Cerebellar cortex (tissue), 1 donor: ENCODE results near the gene GRIK3.

Experiments used
- DNase-seq: peaks from one replicate; pipeline ENCODE4 v3.0.0-alpha.2; 2015; ENCODE audit warnings: low spot score

GRIK3 gene

DNA sequence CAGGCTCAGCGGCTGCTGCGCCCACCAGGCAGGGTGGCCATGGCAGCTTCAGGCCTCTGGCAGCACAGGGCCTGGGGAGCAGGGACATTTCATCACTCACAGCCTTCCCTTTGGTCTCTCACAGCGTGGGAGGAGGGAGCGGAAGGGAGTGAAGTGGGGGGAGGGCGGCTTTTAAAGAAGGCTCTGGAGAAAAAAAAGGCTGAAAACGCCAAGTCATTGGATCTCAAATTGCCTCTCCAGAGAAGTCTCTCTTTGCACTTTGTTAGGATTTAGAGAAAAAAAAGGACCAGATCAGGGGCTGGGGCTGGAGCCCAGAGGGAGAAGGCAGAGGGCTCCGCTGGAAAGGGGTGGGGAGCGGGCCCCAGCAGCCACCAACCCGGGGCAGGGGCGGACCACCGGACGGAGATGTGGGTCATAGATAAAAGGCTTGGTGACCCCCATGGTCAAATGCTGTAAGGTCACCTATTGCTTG is 209.9 kb downstream of the GRIK3 start:
- peak; percentile 2 for DNase-seq

- DNase-seq: no peak
These were observed 211.7 kb downstream of the GRIK3 start for GRCh38 chr1:36822648-36823047.

- no peak for DNase-seq
These were observed 212.9 kb downstream of the GRIK3 start for GRCh38 chr1:36821386-36821785.

- no peak for DNase-seq
These were observed 215.5 kb downstream of the GRIK3 start for GRCh38 chr1:36818771-36819170.

GRCh38 chr1:36816348-36816747 is 218.0 kb downstream of the GRIK3 start:
- DNase-seq: no peak

DNA sequence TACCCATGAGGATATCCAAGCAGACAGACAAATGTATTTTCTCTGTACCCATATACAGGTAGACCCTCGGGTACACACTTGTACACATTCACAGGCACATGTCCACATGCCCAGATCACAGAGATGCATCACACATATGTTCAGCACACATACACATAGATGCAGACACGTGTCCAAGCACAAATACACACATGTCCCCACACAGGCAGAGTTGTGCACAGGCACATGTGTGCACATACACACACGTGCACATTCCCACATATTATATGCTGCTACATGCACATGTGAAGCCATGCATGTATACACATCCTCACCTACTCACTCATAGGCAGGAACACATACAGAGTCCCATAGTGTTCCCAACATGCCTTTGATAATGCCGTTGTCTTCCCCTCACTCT is 219.5 kb downstream of the GRIK3 start:
- no peak for DNase-seq

GRCh38 chr1:36814083-36814482 is 220.2 kb downstream of the GRIK3 start:
- DNase-seq: no peak

DNA sequence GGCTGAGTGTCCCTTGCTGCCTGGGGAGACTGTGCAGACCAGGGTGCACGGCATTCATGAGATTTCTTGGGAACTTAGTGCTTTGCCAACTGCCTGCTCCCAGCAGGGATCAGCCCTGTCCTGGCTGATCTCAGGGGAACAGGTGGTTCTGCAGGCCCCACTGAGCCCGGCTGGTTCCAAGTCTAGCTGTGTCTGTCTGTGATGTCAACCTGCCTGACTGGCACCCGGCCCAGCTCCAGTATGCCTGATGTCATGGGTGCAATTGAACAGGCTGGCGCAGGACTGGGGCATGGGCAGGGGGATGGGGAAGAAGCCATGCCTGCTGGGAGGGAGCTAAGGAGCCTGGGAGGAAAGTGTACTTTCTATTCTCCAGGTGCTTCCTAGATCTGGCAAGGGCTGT is 227.1 kb downstream of the GRIK3 start:
- peak; percentile 82 for DNase-seq

DNA sequence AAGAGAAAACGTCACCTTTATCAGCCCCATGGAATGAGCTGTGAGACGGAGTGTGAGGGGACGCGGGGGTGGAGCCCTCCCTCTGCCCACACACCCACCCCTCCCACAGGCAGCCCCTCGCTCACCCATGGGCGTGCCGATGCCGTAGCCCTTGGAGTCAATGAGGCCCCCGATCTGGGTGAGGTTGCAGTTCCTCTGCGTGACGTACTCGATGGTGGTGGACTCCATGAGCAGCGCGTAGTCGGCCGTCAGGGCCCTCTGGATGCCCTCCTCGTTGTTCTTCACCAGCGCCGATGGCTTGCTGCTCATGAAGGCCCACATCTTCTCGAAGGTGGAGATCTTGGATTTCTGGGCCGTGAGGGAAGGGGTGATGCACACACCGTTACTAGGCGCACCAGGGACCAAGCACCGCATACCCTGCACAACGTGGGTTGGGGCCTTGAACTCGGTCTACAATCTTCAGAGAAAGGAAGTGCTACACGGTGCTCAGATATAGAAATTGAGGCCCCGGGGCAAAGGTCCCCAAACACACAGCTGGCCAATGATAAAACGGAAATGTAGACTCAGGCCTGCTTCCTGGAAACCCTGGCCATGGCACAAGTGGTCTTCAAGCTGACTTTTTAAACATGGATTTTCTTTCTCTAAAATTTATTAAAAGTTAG is 228.2 kb downstream of the GRIK3 start:
- DNase-seq: no peak

- DNase-seq: no peak
These were observed 229.5 kb downstream of the GRIK3 start for GRCh38 chr1:36804669-36805314.

GRCh38 chr1:36803868-36804570 is 230.3 kb downstream of the GRIK3 start:
- no peak for DNase-seq

GRCh38 chr1:36802018-36802417 is 232.3 kb downstream of the GRIK3 start:
- DNase-seq: no peak

GRCh38 chr1:36797761-36798160 is 236.6 kb downstream of the GRIK3 start:
- no peak for DNase-seq

- no peak for DNase-seq
These were observed 237.6 kb downstream of the GRIK3 start for GRCh38 chr1:36796733-36797132.

GRCh38 chr1:36796106-36796590 is 238.2 kb downstream of the GRIK3 start:
- DNase-seq: peak; percentile 58

- DNase-seq: no peak
These were observed 239.9 kb downstream of the GRIK3 start for GRCh38 chr1:36794460-36794859.

DNA sequence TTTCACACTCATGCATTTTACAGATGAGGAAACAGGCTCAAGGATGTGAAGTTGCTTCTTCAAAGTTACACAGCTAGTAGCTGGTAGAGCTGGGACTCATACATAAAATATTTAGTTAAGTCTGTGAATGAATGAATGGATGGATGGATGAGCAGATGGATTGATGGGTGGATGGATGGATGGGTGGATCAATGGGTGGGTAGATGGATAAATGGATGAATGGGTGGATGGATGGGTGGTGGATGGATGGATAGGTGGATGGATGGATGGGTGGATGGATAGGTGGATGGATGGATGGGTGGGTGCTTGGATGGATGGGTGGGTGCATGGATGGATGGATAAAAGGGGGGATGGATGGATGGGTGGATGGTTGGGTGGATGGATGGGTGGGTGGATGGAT is 240.9 kb downstream of the GRIK3 start:
- DNase-seq: no peak

DNA sequence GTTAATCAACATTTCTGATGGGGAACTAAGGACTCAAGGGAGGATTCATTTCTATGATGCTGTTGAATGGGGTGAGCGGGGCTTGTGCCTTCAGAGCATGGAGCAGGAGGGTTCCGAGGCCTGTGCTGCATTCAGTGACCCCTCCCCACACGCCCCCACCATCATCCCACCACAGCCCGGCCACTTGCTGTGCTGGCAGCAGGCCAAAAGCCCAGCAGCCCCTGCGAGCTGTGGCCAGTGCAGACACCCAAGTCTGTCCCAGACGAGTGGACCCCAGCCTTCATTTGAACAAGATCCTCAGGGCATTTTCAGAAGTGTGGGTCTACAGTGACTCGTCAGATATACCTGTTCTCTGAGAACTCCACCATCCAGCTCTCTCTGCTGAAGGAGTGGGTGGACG is 242.0 kb downstream of the GRIK3 start:
- DNase-seq: no peak

GRCh38 chr1:36790191-36790590 is 244.1 kb downstream of the GRIK3 start:
- peak; percentile 26 for DNase-seq

- no peak for DNase-seq
These were observed 244.8 kb downstream of the GRIK3 start for GRCh38 chr1:36789535-36789934.

- DNase-seq: no peak
These were observed 246.9 kb downstream of the GRIK3 start for GRCh38 chr1:36787312-36787913.

GRCh38 chr1:36786425-36786824 is 247.9 kb downstream of the GRIK3 start:
- no peak for DNase-seq
